Thyroid gland (tissue), 4 donors: ENCODE data around the gene SIRT7.

Source experiments
- POLR2A ChIP-seq, 2 donors: fragments of 450-650 bp; IDR thresholded peaks; one replicate each; pipeline ENCODE4 v1.6.1; 2017; ENCODE audit warnings: antibody characterized with exemption in 2 of 2, mild to moderate bottlenecking in 2 of 2, moderate library complexity in 1 of 2
- TF ChIP-seq, protein P1 (sequence below), 6 experiments: fragments of 200-600 bp in 3 of 6; fragments of 450-650 bp in 3 of 6; sonication (generic) in 3 of 6; IDR thresholded peaks; one replicate each; pipeline ENCODE4 v1.5.1; 2016 to 2019; ENCODE audit warnings: antibody characterized with exemption in 6 of 6, mild to moderate bottlenecking in 2 of 6, inconsistent platforms in 1 of 6, moderate library complexity in 1 of 6

GRCh38 chr17:81911969-81912368 is 6.0 kb downstream of the SIRT7 start:
- TF ChIP-seq, protein P1, sequence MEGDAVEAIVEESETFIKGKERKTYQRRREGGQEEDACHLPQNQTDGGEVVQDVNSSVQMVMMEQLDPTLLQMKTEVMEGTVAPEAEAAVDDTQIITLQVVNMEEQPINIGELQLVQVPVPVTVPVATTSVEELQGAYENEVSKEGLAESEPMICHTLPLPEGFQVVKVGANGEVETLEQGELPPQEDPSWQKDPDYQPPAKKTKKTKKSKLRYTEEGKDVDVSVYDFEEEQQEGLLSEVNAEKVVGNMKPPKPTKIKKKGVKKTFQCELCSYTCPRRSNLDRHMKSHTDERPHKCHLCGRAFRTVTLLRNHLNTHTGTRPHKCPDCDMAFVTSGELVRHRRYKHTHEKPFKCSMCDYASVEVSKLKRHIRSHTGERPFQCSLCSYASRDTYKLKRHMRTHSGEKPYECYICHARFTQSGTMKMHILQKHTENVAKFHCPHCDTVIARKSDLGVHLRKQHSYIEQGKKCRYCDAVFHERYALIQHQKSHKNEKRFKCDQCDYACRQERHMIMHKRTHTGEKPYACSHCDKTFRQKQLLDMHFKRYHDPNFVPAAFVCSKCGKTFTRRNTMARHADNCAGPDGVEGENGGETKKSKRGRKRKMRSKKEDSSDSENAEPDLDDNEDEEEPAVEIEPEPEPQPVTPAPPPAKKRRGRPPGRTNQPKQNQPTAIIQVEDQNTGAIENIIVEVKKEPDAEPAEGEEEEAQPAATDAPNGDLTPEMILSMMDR (IDR thresholded peaks at IDR 0.05) = no peak
- TF ChIP-seq POLR2A (IDR thresholded peaks at IDR 0.05) = no peak
